ENCODE measurements around the gene ABCD1.

- TF ChIP-seq POLR2AphosphoS5 (IDR thresholded peaks at IDR 0.05; ENCODE audit: insufficient read depth in 1 of 2, low read depth in 1 of 2) (no peak), POLR2A (IDR thresholded peaks at IDR 0.05) (no peak)
Measured at GRCh38 chrX:153709726-153710674, 14.7 kb upstream of the ABCD1 start.
